ENCODE results near the gene KIRREL3.

- TF ChIP-seq, protein P1, sequence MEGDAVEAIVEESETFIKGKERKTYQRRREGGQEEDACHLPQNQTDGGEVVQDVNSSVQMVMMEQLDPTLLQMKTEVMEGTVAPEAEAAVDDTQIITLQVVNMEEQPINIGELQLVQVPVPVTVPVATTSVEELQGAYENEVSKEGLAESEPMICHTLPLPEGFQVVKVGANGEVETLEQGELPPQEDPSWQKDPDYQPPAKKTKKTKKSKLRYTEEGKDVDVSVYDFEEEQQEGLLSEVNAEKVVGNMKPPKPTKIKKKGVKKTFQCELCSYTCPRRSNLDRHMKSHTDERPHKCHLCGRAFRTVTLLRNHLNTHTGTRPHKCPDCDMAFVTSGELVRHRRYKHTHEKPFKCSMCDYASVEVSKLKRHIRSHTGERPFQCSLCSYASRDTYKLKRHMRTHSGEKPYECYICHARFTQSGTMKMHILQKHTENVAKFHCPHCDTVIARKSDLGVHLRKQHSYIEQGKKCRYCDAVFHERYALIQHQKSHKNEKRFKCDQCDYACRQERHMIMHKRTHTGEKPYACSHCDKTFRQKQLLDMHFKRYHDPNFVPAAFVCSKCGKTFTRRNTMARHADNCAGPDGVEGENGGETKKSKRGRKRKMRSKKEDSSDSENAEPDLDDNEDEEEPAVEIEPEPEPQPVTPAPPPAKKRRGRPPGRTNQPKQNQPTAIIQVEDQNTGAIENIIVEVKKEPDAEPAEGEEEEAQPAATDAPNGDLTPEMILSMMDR (conservative IDR thresholded peaks at IDR 0.05), result no peak
- TF ChIP-seq ZFX (IDR thresholded peaks at IDR 0.05), result no peak
These were observed 183.9 kb downstream of the KIRREL3 start for GRCh38 chr11:126816645-126817044.
